NCI-H146 (cell line): ENCODE results near the gene CCDC122.

Experiments used
- DNase-seq: peaks from one replicate; lab custom pipeline; 2025; lab: John Stamatoyannopoulos, UW

Gene CCDC122

DNA sequence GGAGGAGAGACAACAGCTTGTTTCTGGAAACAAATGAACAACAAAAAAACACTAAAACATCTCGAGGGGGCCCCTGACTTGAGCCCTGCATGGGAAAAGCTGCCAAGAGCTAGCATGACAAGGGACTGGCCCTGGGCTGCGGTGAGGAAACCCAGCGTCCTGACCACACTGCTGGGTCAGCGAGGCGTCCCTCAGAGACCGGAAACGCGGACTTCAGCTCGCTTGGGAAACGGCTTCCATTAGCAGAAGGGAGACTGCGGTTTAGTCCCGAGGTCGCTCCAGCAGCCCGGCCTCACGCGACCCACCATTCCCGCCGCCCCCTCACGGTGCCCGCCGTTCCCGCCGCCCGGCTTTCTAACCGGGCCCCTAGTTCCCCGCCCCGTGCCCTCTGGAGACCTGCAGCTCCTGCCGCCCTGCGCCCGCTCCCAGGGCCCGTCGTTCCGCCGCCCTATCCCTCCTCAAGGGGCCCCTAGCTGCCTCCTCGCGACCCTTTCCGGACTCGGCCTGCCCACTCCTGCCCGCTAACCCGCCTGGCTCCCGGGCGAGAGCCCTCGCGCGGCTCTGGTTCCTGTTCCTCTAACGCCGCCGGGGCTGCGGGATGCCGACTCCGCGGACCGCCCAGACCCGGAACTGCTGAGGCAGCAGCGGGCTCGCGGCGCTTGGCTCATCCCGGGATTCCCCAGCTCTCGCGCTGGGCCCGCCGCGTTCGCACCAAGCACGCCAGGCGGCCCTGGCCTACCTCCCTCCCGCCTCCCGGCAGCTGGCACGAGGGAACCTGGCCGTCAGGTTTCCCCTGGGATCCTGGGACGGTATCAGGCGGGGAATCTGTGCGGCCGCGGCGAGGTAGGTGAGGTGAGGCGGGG, at the start of gene CCDC122:
CCDC122 (minus strand) TSS at position 849 of the 863 bp plus-strand sequence. CDS start 10,364 bp downstream, outside the sequence.
- DNase-seq = peak; percentile 80

DNA sequence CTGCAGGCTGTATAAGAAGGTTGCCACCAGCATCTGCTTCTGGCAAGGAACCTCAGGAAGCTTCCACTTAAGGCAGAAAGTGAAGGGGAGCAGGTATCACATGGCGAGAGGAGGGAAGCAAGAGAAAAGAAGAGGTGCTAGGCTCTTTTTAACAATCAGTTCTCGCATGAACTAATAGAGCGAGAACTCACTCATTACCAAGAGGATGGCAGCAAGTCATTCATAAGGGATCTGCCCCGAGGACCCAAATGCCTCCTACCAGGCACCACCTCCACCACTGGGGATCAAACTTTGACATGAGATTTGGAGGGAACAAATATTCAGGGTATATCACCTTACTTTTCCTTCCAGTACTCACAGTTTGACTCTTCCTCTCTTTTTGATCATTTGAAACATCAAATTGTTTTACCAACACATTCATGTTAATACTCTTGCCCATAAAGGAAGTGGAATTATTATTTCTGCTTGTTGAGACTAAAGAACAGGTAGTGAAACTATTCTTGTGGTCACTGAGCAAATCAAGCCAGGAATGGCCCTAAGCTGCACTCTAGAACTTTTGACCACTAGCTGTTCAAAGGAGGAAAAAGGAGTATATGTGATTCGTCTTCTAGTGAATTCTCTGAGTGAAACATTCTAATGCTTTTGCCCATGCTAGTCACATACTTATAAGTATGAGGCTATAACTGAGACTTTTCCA, 45.2 kb upstream of the CCDC122 start:
- DNase-seq = no peak

DNA sequence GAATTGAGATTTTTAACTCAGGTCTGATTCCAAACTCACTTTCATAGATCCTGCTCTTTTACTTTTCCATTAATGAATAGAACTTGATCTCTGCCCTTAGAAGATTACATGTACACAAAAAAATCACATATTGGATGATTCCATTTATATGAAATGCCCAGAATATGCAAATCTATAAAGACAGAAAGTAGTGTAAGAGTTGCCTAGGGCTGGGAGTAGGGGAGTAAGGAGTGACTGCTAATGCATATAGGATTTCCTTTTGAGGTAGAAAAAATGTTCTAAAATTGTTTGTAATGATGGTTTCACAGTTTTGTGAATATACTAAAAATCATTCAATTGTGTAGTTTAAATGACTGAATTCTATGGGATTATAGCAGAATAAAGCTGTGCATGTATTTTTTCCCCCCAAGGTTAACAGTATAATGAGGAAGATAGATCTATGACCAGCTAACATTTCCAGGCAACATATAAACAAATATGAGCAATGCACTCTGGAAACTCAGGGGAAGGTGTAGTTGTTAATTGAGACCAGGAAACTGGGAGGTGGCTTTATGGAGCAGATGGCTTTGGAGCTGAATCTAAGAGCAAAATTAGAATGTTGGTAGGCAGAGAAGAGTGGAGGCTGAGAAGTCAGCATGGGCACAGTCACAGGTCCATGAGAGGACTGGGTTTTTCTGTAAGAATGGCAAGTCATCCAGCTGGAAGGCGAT, 41.6 kb upstream of the CCDC122 start:
- DNase-seq = no peak

DNA sequence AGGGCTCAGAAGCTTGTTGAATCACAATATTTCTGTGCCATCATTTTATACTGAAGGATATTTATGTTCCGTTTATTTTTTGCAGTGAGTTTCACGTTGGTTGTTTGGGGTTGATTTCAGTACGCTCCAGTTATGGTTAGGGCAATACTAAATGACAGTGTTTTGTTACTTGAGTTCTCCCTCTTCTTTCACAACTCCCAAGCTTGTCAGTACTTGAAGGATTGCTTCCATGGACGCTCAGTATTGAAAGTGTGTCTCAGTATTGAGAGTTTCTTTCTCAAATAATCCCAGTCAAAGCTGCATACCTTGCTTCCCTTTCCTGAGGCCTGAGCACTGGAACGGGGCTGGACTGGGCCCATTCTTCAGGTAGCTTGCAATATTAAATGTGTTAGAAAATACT, 39.1 kb upstream of the CCDC122 start:
- DNase-seq = no peak

DNA sequence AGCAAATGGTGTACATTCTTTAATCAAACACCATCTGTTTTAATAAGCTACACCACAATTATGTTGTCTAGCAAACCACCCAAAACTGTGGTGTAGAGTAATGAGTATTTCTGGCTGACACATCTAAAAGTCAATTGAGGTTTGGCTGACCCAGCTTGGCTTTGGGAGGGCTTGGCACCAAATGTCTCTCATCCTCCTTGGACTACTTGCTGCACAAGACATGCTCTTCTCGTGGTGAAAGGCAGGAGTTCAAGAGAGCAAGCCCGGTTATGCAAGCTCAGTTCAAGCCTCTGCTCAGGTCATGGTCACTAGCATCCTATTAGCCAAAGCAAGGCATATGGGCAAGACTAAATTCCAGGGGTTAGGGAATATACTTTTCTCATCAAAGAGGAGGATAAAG, 37.3 kb upstream of the CCDC122 start:
- DNase-seq = no peak

DNA sequence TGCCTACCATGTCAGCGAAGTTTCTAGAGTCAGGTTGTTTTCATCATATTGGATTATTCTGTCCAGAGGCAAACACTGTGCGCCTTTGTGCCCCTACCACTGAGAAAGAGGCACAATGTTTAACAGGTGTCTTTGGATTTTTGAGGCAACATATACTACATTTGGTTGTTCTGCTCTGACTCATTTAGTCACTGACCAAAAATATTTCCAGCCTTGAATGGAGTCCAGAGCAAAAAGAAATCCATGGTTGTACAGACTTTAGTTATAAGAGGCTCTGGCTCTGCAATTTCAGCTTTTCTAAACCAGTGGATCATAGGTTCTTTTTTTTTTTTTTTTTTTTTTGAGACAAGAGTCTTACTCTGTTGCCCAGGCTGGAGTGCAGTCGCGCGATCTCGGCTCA, 35.9 kb upstream of the CCDC122 start:
- no peak for DNase-seq

DNA sequence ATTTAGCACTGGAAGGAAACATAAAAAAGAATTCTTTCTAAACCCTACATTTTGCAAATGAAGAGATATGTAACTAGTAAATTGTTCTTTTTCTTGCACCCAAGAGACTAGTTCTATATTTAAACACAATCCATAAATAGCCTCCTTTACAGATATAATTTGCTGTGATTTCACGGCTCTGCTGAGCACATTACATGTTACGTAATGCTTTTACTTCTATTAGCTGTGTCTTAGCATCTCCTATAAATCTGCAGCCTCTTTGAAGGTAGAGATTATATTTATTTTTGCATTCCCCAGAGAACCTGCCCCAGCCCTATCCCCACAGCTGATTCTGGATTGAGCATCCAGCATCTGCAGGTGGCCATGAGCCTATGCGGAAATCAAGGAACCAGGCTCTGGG, 32.3 kb upstream of the CCDC122 start:
- no peak for DNase-seq

DNA sequence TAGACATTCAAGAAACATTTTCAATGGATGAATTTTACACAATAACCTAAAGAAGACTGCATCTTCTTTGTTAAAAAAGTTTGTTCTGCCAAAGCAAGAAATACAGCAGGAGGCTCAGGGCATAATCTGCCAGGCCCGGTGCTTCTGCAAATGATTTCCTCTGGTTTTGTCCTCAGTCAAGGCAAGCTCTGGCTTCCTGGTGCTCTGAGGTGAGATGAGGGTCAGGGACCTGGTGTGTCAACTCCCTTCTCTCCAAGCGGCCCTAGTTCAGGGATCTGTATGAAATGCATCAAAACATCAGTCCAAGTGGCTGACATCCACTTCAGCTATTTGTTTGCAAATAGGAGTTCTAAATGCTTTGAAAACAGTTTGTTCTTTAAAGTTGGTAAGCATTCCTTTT, 31.7 kb upstream of the CCDC122 start:
- no peak for DNase-seq

DNA sequence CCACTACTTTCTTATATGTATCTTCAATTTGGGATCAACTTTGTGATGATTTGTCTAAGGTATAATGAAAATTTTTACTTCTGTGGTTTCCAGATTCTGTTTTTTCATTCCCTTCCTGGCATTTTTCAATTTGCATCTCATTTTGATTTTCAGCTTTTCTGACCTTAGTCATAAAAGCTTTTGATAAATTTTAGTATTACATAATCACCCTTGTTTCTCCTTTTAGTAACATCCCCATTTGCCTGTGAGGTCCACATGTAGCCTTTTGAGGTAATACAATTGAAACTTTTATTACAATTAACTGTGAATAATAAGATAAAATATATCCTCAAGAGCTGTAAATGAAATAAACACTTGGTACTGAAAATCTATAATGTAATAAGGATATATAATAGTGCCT, 31.3 kb upstream of the CCDC122 start:
- DNase-seq = no peak

DNA sequence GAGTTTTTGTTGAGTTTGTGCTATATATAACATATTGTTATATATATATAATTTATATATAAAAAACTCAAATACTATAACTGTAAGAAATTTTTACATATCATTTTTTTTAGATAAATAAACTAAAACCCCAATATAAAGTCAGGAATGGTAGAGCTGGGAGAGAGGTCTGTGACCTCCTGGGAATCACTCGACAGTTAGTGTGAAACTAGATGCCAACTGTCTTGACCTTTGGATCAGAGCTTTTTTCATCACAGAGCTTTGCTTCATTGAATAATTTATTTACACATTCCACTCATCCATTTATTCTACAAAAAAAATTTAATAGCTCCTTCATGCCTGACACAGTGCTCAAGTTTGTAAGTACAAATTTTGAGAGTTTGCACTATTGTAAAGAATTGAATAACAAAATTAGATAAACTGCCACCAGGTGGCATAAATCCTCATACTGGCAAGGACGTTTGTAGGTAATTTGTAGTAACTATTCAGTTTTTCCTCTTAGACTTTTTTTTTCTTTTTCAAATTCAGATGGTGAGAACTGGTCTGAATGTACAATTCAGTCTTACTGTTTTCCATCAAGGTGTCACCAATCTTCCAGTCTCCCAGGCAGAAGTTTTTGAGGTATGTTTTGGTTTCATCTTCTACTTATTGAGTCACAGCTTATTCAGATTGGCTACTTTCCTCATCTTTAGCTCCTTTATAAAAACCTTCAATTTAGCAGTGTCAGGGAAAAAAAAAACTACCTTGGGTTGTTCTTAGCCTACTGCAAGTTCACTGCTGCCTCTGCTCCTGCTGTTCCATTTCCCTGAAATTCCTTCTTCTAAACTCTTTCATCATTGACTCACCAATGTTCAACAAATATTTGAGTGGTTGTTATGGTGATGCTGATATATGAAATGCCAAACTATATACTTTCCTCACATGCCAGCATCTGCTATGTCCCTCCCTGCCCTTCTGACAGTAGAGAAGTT, 28.9 kb upstream of the CCDC122 start:
- peak; percentile 49 for DNase-seq

DNA sequence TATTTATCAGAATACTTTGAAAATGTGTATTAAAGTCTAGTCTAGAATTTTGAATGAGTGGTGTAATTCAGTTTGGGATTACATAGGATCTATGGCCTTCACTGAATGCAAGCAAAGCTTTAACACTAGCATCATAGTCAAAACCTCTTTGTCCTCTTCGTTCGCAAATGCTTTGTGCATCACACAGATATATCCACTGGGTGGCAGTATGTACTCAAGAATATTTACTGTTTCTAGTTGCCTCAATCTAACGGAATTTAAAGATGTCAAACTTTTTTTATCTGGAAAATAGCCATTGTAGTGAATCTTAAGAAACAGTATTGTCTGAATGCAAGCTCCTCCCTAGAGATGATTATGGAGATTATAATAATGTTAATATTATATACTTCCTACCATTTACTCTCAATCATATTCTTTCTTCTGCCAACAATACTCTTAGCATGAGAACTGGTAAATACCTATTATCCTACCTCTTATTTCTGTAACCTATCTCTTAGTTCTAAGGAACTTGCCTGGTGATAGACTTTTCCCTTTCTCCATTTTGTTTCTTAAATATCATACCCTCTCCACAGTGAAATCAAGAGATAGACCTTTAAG, 26.0 kb upstream of the CCDC122 start:
- DNase-seq = peak; percentile 55

DNA sequence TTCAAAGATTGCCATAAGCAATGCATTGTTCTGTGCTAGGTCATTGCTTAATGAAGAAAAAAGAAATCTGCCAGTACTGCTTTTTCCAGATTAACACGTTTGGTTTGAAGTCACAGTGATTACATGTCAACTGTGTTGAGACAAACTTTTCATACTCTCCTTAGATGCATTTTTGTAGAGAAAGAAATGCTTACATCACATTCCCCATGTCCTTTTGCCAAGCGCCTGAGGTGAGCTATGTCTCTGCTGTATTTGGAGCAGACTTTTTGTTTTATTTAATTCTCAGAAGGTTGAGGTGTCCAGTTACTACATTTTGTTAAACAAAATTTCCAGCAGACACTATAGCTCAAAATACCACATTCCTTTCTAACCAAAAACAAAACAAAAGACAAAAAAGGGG, 16.4 kb upstream of the CCDC122 start:
- DNase-seq = no peak

DNA sequence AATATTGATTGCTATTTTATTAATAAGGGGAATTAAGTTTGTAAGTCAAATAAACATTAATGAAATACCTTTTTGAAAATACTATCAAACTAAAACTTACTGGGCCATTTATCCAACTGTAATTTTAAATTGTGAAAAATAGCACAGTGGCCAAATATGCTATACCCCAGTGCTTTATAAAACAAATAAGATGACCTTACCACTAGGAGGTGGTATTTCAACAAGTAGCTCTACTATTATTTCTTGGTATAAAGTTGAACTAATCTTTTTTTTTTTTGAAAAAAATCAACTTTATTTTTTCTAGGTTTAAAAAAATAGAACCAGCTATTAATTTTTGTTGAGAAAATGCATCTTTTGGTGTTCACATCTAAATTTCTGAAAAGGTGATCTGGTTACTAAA, 14.9 kb upstream of the CCDC122 start:
- DNase-seq = no peak

DNA sequence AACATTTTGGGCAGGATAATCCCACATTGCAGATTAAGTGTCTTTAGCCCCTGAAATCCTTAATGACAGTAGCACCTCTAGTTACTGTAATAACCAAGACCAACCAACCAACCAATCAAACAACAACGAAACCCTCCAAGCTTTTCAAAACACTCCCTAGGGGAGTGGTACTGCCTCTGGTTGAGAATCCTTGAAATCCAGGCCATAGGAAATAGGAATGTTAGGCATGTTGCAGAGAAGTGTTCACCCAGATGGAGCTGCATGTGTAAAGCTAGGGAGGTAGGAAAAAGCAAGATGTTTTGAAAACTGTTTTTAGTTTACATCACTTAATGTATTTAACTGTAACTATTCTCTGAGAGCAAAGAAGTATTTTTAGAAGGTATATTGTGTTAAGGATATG, 4.7 kb upstream of the CCDC122 start:
- no peak for DNase-seq

DNA sequence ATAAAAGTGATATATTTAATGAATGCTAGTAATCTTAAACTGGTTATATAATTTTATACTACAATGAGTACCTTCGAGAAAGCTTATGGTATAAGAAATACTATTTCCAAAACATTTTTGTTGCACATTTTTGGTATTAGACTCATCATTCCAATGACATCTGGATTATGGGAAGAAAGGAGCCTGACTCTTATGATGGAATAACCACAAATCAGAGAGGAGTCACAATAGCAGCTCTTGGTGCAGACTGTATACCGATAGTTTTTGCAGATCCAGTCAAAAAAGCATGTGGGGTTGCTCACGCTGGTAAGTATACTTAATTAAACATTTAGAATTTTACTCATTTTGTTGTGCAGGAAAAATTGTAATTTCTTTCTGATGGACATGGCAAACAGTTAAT, 4.1 kb upstream of the CCDC122 start:
- DNase-seq = no peak

DNA sequence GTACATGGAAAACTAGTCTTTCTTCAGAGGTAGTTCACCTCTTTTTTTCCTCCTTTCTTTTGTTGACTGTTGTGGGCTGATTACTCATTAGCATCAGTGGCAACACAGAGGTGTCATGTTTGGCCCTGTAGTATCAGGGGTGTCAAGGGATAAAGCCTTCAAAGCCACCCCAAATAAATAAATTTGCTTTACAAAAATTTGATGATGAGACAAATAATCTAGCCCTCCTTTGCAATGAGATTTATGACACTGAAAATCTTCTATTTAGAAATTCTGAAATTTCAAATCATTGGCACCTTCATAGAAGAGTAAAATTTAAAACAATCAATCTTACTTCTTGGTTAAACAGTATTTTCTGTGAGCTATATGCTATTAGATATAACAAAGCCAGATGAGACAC, 2.0 kb upstream of the CCDC122 start:
- DNase-seq = no peak

DNA sequence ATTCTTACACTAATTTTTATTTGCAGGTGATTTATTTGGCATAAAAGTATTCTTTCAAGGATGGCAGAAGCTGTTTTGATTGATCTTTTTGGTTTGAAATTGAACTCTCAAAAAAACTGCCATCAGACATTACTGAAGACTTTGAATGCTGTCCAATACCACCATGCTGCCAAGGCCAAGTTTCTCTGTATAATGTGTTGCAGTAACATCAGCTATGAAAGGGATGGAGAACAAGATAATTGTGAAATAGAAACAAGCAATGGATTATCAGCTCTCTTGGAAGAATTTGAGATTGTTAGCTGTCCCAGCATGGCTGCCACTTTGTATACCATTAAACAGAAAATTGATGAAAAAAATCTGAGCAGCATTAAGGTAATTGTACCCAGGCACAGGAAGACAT, 1.4 kb upstream of the CCDC122 start:
- peak; percentile 1 for DNase-seq

DNA sequence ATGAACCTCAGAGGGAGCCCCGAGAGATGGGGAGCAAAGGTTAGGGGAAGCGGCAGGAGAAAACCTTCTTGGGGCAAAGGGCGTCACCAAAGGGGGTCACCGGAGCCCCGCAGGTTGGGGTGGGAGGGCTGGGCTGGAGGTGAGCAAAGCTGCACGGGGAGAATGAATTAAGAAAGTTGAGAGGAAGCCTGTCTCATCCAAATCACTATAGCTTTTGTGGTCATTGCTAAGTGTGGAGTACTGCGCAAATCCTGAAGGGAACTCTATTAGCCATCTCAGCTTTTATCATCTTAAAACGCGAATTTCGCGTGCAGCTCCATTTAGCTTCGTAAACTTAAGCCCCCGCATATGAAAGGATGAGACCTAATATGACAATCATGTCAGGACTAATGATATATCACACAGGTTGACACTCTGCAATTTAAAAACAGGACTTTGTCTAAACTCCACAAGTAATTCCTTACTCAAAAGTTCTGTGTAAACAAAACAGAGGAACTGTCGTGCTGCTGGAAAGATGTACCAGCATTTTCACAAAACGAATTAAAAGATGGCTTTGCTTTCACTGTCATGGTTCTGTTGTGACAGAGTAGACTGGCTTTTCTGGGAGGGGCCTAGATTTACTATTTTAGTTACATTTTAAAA, 795 bp upstream of the CCDC122 start:
- DNase-seq = no peak

DNA sequence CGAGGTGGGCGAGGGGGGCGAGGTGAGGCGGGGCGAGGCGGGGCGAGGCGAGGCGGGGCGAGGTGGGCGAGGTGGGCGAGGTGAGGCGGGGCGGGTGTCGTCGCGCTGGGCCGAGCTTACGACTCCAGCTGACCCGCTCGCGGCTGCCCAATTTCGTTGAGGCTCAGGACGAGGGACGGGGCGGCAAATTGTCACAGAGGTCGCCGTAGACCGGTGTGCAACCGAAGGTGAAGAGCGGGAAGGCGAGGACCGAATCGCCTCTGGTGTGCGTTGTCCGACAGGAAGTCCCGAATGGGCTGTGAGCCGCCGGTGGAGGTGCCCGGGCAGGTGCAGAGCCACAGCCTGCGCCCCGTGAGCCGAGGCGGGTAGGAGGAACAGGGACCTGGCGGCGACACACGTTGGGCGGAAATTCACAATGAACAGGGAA, 228 bp upstream of the CCDC122 start, which contains the start of gene LACC1:
LACC1 (plus strand) TSS at position 150 of the 427 bp plus-strand sequence. CDS start 1,082 bp downstream, outside the sequence.
- peak; percentile 75 for DNase-seq

DNA sequence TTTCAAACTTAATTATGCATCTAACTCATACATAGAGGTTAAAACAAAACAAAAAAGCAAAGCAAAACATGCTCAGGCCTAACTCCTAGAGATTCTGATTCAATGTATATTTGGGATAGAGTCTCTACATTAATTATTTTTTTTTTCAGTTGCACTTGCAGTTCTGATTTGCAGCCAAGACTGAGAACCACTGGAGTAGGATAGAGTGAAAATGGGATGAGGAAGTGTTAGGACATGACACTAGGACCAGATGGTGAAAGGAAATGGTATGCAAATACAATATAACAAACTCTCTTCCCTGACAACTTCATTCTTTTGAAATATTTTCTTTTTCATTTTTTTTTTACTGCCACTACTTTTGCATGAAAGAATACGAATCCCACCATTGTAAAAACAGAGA, 1.8 kb downstream of the CCDC122 start:
- DNase-seq = no peak

DNA sequence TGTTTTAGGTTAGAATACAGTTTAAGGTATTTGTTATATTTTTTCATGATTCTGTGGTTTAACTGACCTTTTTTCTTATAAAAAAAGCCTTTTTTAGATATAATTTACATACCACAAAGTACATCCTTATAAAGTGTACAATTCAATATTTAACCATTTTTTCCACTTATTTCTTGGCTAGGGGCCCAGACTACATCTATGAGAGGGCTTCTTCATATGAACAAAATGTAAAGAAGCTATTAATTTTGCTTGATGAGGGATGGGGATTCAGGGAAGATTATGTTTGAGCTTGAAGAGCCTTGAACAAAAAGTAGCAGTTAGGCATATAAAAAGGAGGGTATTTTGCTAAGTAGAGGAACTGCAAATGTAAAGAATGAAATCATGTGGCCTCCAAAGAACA, 2.2 kb downstream of the CCDC122 start:
- DNase-seq = no peak
